HL-60 (cell line): Measurements from ENCODE around the gene URB1.
"Not testable (repeated sequence)": the region's sequence is repeated elsewhere in the genome, so short reads cannot be mapped to it uniquely, and the experiment has no call there.

Experiments used
- DNase-seq, 2 experiments: peaks; one replicate each; pipeline ENCODE4 v3.0.0-alpha.2; 2010 to 2020; ENCODE audit warnings: low read depth in 1 of 2, low spot score in 1 of 2
- H3K27ac ChIP-seq: fragments of 250-450 bp; sonication (Bioruptor Pico); replicated peaks from 2 replicates; pipeline ENCODE4 v1.5.1; 2020; ENCODE audit warnings: mild to moderate bottlenecking, moderate library complexity
- H3K27me3 ChIP-seq: fragments of 250-450 bp; sonication (Bioruptor Pico); 2 replicates; pipeline ENCODE4 v1.5.1; 2021; ENCODE audit warnings: mild to moderate bottlenecking, moderate library complexity; ENCODE audit not compliant: insufficient read depth, poor library complexity, severe bottlenecking
- H3K4me3 ChIP-seq: replicated peaks from 2 replicates; pipeline ENCODE4 v1.5.1; 2011; ENCODE audit warnings: mild to moderate bottlenecking, control low read depth, low read length; ENCODE audit not compliant: insufficient read depth
- GABPA ChIP-seq: IDR thresholded peaks from 2 replicates; pipeline ENCODE4 v1.6.1; 2012; ENCODE audit warnings: low read depth
- POLR2AphosphoS5 ChIP-seq: IDR thresholded peaks from 2 replicates; pipeline ENCODE4 v1.6.1; 2012; ENCODE audit warnings: low read depth
- REST ChIP-seq: IDR thresholded peaks from 2 replicates; pipeline ENCODE4 v1.6.1; 2012; ENCODE audit warnings: low read depth; ENCODE audit not compliant: insufficient replicate concordance
- SPI1 ChIP-seq: IDR thresholded peaks from 2 replicates; pipeline ENCODE4 v1.6.1; 2012; ENCODE audit warnings: low read depth, mild to moderate bottlenecking, borderline replicate concordance
- TF ChIP-seq, protein P1 (sequence below): IDR thresholded peaks from one replicate; pipeline ENCODE4 v1.5.1; 2011; ENCODE audit warnings: low read length, control low read depth, inconsistent platforms; ENCODE audit not compliant: insufficient read depth

URB1 gene

DNA sequence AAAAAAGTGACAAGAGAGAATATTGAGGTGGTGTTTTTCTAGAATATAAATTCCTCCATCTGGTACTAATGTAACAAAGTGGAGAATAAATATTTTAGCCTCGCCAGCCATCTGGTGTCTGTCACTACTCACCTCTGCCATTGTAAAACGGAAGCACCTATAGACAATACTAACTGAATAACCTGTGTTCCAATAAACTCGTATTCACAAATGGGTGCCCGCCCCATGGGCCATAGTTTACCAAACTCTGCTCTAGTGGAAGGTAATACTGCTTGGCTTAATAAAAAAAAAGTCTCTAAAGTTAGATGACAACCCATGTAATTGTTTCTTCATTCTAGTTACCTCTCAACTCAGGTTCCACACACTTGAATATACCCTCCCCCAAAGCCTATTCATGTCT, 122.1 kb downstream of the URB1 start:
- TF ChIP-seq POLR2AphosphoS5 (no peak), GABPA (no peak), REST (no peak), SPI1 (no peak)
- TF ChIP-seq, protein P1, sequence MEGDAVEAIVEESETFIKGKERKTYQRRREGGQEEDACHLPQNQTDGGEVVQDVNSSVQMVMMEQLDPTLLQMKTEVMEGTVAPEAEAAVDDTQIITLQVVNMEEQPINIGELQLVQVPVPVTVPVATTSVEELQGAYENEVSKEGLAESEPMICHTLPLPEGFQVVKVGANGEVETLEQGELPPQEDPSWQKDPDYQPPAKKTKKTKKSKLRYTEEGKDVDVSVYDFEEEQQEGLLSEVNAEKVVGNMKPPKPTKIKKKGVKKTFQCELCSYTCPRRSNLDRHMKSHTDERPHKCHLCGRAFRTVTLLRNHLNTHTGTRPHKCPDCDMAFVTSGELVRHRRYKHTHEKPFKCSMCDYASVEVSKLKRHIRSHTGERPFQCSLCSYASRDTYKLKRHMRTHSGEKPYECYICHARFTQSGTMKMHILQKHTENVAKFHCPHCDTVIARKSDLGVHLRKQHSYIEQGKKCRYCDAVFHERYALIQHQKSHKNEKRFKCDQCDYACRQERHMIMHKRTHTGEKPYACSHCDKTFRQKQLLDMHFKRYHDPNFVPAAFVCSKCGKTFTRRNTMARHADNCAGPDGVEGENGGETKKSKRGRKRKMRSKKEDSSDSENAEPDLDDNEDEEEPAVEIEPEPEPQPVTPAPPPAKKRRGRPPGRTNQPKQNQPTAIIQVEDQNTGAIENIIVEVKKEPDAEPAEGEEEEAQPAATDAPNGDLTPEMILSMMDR, result no peak
- no peak for DNase-seq
- Histone ChIP-seq H3K4me3 (no peak overlapping the region), H3K27ac (no peak overlapping the region), H3K27me3 (no peaks in the 10 kb centered on the region)

DNA sequence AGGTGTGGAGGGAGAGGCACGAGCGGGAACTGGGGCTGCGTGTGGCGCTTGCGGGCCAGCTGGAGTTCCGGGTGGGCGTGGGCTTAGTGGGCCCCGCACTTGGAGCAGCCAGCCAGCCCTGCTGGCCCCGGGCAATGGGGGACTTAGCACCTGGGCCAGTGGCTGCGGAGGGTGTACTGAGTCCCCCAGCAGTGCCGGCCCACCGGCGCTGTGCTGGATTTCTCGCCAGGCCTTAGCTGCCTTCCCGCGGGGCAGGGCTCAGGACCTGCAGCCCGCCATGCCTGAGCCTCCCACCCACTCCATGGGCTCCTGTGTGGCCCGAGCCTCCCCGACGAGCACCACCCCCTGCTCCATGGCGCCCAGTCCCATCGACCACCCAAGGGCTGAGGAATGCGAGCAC, 127.5 kb downstream of the URB1 start:
- not testable (repeated sequence) for H3K27ac ChIP-seq

GRCh38 chr21:32261929-32262328, 130.9 kb downstream of the URB1 start:
- H3K27ac ChIP-seq, result peak overlapping the region; percentile 21; the same call in 1 of the 2 replicates
- DNase-seq, result peak in 1 of 2 experiments; percentile 19
- TF ChIP-seq, protein P1, result no peak
- TF ChIP-seq SPI1 (no peak), POLR2AphosphoS5 (no peak)
- no peak overlapping the region for H3K4me3 ChIP-seq
- no peaks in the 10 kb centered on the region for H3K27me3 ChIP-seq

More for the DNA sequence above, 127.5 kb downstream of the URB1 start:
- not testable (repeated sequence) for H3K4me3 ChIP-seq, DNase-seq, H3K27me3 ChIP-seq
